KBM-7 (cell line): Measurements from ENCODE around the gene GMPPA.

Experiments
- DNase-seq: peaks from one replicate; pipeline ENCODE4 v3.0.0-alpha.2; 2015
- in situ Hi-C: fragments of 300-500 bp; cut with MboI; formaldehyde crosslinking; loops from 2 replicates; pipeline ENCODE4 v1.14.3; 2020; ENCODE audit warnings: low sequenced_read_pairs, low pct_unique_long_range_greater_than_20kb, mixed read lengths

GMPPA gene

DNA sequence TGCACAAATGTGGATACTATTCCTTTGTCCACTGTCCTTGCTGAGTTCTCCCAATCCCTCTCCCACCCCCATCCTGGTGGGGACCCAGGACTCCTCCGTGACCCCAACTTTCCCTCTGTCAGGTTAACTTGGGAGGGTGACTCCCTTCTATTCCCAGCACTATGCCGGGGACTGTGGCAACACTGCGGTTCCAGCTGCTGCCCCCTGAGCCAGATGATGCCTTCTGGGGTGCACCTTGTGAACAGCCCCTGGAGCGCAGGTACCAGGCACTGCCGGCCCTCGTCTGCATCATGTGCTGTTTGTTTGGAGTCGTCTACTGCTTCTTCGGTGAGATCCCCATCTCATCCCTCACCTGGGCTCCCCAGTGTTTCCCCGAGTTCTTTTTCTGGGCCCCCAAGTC is 45.9 kb downstream of the GMPPA start:
- in situ Hi-C loops = no loop called here
- no peak for DNase-seq

DNA sequence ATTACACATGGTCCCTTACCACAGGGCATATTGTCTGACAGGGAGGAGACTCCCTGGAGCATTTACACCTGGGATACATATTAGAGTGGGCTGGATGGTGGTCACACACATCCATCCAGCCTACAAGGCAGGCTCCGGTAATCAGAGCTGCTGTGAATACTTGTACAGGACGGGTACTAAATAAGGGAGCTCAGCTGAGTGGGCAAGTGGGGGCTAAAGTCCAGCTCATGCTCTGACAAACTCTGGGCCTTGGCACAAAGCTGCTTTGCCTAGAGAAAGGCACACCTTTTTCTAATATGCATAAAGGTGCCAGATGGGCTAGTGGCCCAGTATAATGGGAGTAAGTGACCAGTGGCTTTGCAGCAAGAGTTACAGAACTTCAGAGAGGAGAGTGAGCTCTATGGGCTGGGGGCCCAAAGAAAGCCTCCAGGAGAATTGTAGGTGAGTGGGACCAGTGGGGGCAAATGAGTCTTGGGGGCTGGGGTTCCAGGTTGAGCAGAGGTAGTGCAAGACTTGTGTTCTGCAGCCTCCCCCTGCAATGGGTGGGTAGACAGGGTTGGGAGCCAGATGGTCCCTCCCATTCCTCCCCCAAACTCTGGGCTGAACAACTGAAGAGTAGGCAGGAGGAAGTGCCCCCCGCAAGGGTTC is 46.7 kb downstream of the GMPPA start:
- no peak for DNase-seq
- in situ Hi-C loops = no loop called here

DNA sequence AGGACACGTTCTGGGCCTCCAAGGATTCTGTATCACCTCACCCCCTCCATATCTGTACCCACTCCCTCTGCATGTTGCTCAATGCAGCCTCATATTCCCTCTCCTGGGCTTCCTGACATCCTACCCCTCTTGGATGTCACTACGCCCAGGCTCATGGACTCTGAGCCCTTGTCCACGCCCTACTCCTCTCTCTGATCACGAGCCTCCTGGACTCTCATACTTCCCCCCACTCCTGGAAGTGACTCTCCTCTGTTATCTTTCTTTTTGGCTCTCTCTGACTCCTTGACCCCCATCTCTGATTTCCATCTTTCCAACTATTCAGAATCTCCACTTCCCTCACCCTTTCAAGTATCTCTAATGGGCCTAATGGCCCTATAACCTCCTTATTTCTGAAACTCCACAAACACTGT is 47.3 kb downstream of the GMPPA start:
- in situ Hi-C loops = no loop called here
- DNase-seq = no peak

DNA sequence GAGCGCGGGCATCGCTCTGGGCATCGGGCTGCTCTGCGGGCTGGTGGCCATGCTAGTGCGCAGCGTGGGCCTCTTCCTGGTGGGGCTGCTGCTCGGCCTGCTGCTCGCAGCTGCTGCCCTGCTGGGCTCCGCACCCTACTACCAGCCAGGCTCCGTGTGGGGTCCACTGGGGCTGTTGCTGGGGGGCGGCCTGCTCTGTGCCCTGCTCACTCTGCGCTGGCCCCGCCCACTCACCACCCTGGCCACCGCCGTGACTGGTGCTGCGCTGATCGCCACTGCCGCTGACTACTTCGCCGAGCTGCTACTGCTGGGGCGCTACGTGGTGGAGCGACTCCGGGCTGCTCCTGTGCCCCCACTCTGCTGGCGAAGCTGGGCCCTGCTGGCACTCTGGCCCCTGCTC is 48.9 kb downstream of the GMPPA start:
- DNase-seq = no peak
- in situ Hi-C loops = no loop called here

DNA sequence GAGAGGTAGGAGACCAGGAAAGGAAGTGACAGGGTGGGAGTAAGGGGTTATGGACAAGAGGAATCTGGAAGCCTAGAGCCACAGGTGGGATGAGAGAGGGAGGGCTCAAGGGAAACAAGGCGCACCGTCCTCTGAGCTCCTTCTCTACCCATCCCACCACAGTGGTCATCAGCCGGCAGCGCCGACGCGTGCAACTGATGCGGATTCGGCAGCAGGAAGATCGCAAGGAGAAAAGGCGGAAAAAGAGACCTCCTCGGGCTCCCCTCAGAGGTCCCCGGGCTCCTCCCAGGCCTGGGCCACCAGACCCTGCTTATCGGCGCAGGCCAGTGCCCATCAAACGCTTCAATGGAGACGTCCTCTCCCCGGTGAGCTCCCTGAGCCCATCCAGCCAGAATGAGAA is 50.3 kb downstream of the GMPPA start:
- in situ Hi-C loops = no loop called here
- no peak for DNase-seq

DNA sequence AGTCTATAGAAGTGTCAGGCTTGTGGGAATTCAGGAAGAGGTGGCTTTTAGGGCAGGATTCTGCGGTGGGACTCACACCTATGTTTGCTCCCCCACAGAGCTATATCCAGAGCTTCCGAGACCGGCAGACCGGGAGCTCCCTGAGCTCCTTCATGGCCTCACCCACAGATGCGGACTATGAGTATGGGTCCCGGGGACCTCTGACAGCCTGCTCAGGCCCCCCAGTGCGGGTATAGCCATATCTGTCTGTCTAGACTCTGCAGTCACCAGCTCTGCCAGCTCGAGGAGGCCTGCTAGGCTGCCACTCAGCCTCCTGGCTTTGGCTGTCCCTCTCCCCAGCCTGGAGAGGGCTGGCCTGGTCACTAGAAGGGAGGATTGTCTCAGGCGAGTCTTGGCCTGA is 50.9 kb downstream of the GMPPA start:
- in situ Hi-C loops = no loop called here
- DNase-seq = no peak

DNA sequence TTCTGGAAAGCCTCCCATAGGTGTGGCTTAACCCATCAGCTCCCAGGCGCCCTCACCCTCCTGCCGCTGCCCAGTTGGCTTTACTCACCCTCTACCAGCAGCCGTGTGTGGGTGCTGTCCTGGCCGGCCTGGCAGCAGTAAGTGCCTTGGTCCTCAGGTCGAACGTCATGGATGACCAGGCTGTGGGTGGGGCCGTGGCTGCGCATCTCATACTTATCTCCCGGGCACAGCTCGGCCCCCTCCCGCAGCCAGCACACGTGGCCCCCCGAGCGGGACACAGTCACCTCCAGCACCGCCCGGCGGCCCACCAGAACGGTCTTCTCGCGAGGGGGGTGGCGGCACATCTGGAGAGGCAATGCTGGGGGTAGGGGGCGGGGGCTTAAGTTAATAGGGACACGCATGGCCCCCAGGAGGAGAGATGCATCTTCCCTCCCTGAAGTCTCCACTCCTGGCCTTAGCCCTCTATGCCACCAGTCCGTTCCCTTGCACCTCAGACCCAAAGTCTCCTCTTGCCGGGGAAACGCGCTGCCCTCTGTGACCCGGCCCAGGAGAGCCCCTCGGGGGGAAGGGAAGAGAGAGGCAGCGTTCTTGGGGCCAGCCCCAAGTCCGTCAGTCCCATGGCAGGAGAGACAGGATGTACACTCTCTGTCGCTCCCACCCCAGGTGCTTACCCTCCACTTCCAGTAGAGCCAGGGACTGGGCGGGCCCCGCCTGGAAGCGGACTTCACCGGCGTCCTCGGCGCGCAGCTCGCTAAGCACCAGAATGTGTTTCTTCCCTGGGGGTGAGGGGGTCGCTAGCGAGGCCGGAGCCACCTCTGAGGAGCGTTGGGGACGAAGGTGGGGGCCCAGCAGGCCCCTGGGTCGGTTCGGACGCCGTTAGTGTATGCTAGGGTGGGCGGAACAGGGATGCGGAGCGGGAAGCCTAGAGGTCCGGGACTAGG is 53.0 kb downstream of the GMPPA start:
- DNase-seq = no peak
- in situ Hi-C loops = no loop called here

DNA sequence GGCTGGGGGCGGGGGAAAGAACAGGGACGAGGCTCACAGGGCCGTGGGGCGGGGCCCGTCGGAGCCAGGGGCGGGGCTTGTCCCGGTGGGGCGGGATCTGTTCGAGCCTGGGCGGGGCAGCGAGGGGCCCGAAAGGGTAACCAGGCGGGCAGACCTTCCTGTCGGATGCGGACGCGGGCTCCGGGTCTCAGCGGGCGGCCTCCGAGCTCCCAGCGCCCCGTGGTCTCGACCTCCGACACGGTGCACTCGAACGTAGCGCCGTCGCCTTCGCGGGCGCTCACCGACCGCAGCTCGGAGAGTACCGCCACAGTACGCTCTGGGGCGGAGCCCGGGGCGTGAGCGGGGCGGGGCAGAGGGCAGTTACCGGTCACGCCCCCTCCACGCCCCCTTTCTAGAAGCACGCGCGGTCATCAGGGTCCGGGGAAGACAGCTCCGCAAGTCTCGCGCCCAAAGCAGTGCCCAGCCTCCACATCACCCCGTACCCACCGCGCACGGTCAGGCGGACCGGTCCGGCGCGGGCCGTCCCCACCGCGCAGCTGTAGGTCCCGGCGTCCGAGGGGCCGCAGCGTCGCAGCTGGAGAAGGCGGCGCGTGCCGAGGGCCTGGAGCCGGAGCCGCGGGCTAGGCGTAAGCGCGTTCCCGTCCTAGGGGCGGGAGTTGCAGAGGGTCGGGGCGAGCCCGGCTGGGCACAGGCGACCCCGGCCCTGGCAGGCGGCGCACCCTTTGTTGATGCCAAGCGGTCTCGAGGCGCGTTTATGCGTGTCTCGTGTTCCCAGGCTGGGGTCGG is 53.9 kb downstream of the GMPPA start:
- peak; percentile 87 for DNase-seq
- in situ Hi-C loops = no loop called here

DNA sequence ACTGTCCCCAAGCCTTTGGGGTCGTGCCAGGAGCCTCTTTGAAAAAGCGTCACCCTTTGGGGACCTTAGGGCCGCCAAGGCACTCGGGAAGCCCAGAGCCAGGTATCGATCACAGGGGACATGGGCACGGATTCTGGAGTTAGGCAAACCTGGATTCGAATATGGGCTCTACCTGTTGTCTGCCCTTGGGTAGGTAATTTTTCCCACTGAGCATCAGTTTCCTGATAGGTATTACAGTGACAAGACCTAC is 54.4 kb downstream of the GMPPA start:
- DNase-seq = no peak
- in situ Hi-C loops = no loop called here

DNA sequence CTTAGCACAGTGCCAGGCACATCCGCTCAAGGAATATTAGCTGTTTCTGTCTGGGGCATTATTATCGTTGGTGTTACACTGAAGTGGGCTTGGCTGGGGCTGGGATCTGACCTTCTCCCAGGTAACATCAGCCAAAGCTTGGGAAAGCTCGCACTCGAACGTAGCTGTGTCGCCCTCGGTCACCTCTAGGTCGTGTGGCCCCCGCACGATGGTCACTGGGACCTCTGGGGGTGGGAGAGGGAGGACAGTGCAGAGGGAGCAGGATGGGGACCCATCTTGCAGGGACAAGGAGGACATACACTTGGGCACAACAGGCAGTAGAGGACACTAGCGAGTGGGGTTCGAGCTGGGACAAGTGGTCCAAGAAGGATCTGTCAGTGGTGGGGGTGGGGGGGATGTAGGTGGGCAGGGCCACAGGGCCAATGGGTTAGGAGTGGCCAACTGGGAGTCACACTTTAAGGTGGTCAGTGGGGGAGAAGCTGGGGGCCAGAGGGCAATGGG is 54.8 kb downstream of the GMPPA start:
- DNase-seq = no peak
- in situ Hi-C loops = no loop called here

DNA sequence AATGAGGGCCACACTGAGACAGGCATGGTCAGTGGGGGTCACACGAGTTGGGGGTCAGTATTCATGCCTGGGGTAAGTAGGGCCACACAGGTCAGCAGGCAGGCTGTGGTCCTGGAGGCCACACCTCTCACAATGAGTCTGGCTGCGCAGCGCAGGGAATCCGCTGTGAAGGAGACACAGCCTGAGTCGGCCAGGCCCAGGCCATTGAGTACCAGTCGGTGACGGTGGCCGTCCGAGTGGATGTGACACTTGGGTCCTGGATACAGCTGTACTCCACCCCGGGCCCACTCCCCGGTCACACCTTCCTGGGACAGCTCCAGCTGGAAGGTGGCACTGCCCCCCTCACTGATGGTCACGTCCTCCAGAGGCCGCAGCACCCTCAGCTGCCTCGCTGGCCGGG is 55.7 kb downstream of the GMPPA start:
- in situ Hi-C loops = no loop called here
- no peak for DNase-seq

DNA sequence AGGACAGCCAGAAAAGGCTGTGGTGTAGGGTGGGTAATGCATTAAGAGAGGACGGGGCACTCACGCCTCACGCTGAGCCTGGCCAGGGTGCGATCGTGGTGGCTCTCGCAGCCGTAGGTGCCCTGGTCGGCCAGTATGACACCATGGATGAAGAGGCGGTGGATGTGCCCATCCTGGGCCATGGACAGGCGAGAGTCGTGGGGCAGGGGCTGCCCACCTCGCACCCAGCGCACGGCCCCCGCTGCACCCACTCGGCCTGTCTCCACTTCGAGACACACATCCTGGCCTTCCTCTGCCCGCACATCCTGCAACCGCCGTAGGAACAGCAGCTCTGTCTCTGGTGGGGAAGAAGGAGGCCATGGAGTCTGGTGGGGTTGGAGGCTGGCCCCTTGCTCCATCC is 57.3 kb downstream of the GMPPA start:
- no peak for DNase-seq

DNA sequence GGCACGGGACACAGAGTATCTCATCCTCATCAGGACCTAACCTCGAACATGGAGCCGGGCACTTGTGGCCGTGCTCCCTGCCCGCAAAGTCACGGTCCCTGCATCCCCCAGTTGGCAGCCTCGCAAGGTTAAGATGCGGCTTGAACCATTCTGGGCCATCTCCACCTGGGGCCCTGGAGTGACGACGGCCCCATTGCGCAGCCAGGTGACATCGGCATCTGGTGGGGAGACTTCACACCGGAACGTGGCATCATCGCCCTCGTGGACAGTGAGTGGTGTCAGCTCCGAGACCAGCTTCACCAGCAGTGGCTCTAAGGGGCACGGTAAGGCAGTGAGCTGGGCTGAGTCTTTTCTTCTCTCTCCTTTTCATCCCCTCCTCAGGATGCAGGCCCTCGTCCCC is 57.7 kb downstream of the GMPPA start:
- in situ Hi-C loops = no loop called here
- DNase-seq = no peak

More for the DNA sequence above, 57.3 kb downstream of the GMPPA start:
- in situ Hi-C loops = no loop called here
